GM10847 (cell line): ENCODE measurements around the gene BACH2.

Source experiments
- POLR2A ChIP-seq: IDR thresholded peaks from 2 replicates; pipeline ENCODE4 v1.6.1; 2011; ENCODE audit not compliant: insufficient read length; ENCODE audit errors: extremely low read depth

The BACH2 gene

GRCh38 chr6:89888871-89889270 lies 407.8 kb downstream of the BACH2 start:
- no peak for TF ChIP-seq POLR2A

GRCh38 chr6:89888138-89888514 lies 408.5 kb downstream of the BACH2 start:
- no peak for TF ChIP-seq POLR2A

- TF ChIP-seq POLR2A, result no peak
Observed at GRCh38 chr6:89887452-89888137, 409.0 kb downstream of the BACH2 start.

GRCh38 chr6:89886378-89887120 lies 410.1 kb downstream of the BACH2 start:
- no peak for TF ChIP-seq POLR2A
